NCI-H146 treated with DMSO at 0.1 percent for 48 hours (cell line): ENCODE results near the gene DOK4.

Experiments used
- DNase-seq: peaks from one replicate; lab custom pipeline; 2025; ENCODE audit not compliant: unreplicated experiment; lab: John Stamatoyannopoulos, UW

The DOK4 gene

DNA sequence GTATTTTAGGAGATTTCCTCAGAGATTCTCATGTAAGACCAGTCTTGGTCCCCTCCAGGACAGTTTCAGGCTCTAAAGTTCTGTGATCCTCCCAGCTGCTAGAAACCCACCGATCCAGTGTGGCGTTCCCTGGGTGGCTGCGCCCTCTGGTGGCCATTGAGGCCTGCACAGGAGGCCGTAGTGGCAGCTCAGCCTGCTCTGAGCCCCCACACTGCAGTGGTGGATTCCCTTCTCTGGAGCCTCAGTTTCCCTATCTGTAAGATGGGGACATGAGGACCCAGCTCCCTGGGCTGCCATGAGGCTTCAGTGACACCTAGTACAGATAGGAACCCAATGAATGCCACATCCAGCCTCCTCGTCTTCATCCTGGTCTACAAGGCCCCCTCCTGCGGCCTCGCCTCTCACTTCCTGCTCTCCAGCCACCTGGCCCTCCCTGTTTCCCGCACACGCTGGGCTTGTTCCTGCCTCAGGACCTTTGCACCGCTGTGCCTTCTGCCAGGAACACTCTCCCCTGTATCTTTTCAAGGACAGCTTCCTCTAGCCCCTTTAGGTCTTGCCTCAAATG is 33.6 kb upstream of the DOK4 start:
- DNase-seq = no peak

DNA sequence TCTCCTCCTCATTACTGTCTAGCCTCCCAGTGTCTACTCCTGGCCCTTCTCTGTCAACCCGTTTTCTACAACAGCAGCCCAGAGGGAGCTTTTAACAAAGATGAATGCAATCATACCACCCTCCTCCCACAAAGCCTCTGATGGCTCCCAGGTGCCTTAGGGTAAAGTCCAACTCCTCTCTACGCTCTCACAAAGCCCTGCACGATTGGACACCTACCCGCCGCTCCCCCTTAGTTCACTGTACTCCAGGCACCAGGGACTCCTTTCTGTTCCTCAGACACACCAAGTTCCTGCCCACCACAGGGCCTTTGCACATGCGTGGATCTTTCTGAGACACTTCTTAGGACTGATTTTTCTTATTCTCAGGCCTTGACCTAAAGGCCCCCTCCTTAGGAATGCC is 32.6 kb upstream of the DOK4 start:
- DNase-seq = no peak

- DNase-seq = no peak
These were observed 32.2 kb upstream of the DOK4 start for GRCh38 chr16:57518520-57518919.

DNA sequence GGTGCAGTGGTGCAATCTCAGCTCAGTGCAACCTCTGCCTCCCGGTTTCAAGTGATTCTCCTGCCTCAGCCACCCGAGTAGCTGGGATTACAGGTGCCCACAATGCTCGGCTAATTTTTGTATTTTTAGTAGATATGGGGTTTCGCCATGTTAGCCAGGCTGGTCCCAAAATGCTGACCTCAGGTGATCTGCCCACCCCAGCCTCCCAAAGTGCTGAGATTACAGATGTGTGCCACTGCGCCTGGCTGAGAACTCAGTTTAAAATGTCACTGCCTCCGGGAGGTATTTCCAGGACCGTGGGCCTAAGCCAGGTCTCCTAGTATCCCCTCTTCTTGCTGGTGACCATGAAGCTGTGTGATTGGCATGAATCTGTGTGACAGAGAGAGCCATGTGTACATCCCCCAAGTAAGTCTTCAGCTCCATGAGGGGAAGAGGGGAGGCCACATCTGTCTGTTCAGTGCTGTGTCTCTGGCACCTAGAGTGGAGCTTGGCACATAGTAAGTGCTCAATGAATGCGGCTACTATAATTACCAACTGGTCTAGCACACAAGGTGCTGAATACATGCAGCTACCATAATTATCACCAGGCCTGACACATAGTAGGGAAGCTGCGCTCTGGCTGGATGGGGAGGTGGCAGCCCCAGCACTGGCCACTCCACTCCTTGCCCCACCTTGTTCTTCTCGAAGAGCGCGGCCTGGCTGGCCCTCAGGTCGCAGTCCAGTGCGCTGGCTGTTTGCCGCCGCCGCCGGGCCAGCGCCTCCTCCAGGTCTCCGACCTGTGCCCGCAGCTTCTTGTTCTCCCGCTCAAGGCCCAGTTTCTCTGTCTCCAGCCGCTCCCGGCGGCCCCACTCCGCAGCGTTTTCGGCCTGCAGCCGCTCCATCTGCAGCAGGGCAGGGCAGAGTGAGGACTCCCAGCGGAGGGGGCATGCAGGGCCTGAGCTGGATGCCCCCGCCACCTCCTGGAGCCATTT is 31.4 kb upstream of the DOK4 start:
- DNase-seq = no peak

- no peak for DNase-seq
These were observed 30.5 kb upstream of the DOK4 start for GRCh38 chr16:57516773-57517172.

GRCh38 chr16:57516176-57516725 is 30.0 kb upstream of the DOK4 start:
- no peak for DNase-seq

DNA sequence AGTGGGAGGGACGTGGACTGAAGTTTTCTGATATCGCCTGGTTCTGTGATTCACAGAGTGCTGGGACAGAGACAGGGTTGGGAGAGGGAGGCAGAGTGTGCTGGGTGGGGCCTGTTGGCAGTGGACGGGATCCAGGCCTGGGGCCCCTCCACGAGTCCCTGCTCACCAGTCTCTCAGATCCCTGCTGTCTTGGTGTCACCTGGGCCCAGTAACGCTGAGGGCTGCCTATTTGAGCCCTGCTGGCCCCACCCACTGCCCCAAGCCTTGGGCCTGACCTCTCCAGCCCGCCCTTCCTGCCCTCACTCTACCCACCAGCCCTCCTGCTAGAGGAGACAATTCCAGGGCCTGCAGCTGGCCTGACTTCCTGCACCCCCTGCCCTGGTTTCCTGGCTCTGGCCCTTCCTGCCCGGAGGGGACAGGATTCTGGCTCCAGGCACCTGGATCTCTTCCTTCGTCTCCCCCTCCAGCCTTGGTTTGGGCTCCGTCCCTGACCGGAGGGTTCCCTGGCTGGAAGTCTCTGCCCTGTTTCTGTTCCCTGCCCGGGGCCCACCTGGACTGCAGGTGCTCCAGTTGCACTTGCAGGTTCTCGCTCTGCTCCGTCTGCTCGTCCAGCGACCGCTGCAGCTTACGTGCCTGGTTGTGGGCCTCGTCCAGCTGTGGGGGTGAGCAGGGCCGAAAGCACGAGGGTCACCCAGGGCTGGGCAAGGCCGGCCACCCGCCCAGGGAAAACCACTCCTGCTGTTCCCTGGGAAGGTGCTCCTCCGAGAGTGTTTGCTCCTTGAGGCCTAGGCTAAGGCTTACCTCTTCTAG is 28.7 kb upstream of the DOK4 start:
- no peak for DNase-seq

GRCh38 chr16:57514371-57514770 is 28.1 kb upstream of the DOK4 start:
- no peak for DNase-seq

- DNase-seq = no peak
These were observed 27.2 kb upstream of the DOK4 start for GRCh38 chr16:57513371-57514102.

DNA sequence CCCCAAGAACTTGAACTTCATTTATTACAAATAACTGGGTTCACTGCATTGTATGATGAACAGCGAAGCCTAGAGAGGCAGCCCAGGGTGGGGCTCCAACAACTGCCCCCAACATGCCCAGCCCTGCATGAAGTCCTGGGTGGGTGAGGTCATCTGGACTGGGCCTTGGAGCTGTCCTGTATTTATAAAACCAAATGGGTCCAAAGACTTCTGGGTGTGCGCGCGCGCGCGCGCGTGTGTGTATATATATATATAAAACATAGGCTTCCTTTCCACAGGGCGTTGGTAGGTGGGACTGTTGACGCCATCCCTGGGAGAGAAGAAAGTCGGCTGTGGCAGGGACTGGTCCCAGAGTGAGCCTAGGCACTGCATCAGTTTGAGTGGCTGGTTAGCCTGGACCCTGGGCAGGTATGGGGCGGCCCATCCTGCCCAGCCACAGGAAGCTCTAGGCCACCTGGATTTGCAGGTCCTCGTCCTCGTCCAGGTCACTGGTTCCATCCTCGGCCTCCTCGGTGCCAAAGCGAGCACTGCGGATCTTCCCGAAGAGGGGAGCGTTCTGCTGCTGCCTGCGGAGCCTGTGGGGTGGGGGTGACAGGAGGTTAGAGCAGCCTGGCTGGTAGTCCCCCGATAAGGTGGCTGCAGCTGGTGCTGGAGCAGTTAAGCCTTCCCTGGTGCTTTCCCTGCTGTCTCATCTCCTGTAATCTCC is 26.2 kb upstream of the DOK4 start:
- DNase-seq = no peak

GRCh38 chr16:57510016-57510871 is 24.0 kb upstream of the DOK4 start:
- DNase-seq = no peak

GRCh38 chr16:57509231-57509923 is 23.1 kb upstream of the DOK4 start:
- DNase-seq = no peak

- DNase-seq = no peak
These were observed 21.7 kb upstream of the DOK4 start for GRCh38 chr16:57508035-57508425.

DNA sequence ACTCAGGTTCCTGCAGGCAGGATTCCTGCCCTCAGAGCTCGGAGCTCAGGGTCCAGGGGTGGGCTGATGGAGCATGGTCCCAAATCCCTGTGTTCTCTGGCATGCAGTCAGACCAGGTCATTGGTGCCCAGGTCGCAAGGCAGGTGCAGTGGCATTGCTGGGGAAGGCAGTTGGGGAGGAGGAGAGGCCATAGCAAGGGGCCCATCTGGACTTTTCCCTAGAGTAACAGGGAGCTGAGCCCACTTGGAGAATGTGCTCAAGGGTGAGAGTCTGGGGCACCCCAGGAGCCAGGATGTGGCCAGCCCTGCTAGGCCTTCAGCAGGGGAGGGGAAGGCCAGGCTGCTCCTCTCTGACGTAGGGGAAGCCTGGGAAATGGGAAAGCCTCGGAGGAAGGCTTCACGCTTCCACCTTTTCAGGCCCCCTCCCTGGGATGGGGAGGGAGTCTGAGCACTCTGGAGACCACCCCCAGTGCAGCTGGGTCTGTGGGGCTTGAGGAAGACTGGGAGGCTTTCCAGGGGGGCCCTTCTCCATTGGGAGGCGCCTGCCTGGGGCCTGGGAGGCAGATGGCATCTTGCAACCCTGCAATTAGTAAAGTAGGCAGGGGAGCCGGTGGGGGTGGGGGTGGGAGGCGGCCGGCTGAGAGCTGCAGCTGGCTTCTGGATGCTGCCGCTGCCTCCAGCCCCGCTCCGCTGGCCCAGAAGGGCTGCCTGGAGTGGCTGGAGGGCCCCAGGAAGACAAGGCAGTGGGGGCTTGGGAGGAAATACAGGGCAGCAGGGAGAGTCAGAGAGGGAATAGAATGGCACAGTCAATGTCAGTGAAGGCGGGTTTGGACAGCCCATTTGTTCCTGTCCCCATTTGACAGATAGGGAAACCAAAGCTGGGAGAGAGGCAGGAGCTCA is 21.1 kb upstream of the DOK4 start:
- no peak for DNase-seq

DNA sequence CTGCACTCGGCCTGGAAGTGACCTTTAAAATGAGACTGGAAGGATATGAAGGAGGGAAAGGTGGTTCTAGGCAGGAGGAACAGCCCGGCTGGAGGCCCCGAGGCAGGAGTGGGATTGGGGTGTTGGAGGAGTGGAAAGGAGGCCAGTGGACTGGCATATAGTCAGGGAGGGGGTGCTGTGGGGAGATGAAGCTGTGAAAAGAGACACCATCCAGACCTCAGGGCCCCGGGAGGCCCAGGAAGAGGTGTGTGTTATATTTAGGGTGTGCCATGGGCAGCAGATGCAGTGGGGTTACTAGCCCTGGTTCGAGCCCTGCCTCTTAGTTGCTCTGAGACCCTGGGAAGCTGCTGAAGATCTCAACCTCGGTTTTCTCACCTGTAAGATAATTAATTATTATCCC is 18.9 kb upstream of the DOK4 start:
- no peak for DNase-seq

DNA sequence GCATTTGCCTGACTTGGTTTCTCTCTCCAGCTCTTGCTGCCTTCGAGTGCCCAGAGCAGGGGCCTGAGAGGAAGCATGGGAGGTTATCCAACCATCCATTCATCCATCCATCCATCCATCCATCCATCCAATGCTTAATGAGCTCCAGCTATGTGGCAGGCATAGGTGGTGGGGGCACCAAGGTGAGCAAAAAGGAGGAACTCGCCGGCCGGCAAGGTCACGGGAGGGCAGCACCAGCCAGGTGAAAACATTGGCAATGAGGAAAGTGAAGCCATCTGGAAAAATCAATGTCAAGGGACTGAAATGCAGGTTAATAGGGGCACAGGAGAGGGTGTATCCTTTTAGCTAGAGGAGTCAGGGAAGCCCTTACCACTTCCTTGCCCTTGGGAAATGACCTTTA is 18.2 kb upstream of the DOK4 start:
- no peak for DNase-seq

DNA sequence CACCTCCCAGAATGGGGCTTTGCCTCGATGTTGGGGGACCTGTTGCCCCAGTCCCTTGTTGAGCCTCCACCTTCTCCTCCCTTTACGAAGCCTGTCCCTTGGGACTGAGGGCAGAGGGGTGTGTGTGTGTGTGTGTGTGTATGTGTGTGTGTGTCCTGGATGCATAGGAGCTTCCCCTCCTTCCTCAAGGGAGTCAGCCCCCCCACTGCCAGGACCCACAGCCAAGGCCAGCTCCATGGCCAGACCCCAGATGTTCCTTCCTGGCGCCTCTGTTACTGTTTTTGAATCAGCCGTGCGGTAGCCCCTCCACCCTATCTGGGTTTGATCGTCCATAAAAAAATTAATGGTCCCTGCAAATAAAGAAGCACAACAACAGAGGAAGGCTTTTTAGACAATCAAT is 17.7 kb upstream of the DOK4 start:
- no peak for DNase-seq

- peak; percentile 51 for DNase-seq
These were observed 17.1 kb upstream of the DOK4 start for GRCh38 chr16:57503366-57503765.
